ENCODE results near the gene PNPLA2. TPM values are rescaled to one million over a fixed set of nuclear protein-coding genes. Genes with fewer than 3 reads are reported as not detected.

The PNPLA2 gene
- total RNA-seq, 1 donor from 2014 or later: 143 TPM

- TF ChIP-seq CTCF (IDR thresholded peaks at IDR 0.05): no peak
- intact Hi-C loops (cut with DNase I): no loop called here
- H3K9me3 ChIP-seq: no peaks in the 10 kb centered on the region
- no peak overlapping the region for H3K4me3 ChIP-seq
- H3K27ac ChIP-seq: no peak overlapping the region
- peaks cover 34% of the 10 kb centered on the region for H3K36me3 ChIP-seq
- no peaks in the 10 kb centered on the region for H3K27me3 ChIP-seq
- H3K4me1 ChIP-seq: peaks cover 16% of the 10 kb centered on the region
- ATAC-seq (no peak), DNase-seq (peak; percentile 61)
Observed at GRCh38 chr11:772429-773390, 46.0 kb upstream of the PNPLA2 start.

- H3K36me3 ChIP-seq: peaks cover 34% of the 10 kb centered on the region
- H3K27me3 ChIP-seq: no peaks in the 10 kb centered on the region
- peaks cover 22% of the 10 kb centered on the region for H3K4me1 ChIP-seq
- no peak overlapping the region for H3K27ac ChIP-seq
- DNase-seq (peak; percentile 58), ATAC-seq (no peak)
- no peaks in the 10 kb centered on the region for H3K9me3 ChIP-seq
- intact Hi-C loops (cut with DNase I): no loop called here
- no peak for TF ChIP-seq CTCF (IDR thresholded peaks at IDR 0.05)
- H3K4me3 ChIP-seq: no peak overlapping the region
Observed at GRCh38 chr11:773425-773824, 45.3 kb upstream of the PNPLA2 start.

- Histone ChIP-seq H3K4me1 (peaks cover 23% of the 10 kb centered on the region), H3K4me3 (no peak overlapping the region), H3K9me3 (no peaks in the 10 kb centered on the region), H3K27ac (no peak overlapping the region), H3K36me3 (peaks cover 34% of the 10 kb centered on the region), H3K27me3 (no peaks in the 10 kb centered on the region)
- DNase-seq: peak; percentile 62
- no peak for TF ChIP-seq CTCF (IDR thresholded peaks at IDR 0.05)
- intact Hi-C loops (cut with DNase I): no loop called here
- ATAC-seq: no peak
Observed at GRCh38 chr11:773830-774229, 44.9 kb upstream of the PNPLA2 start.

GRCh38 chr11:774873-775592 is 43.7 kb upstream of the PNPLA2 start:
- no peak overlapping the region for H3K4me3 ChIP-seq
- intact Hi-C loops (cut with DNase I): no loop called here
- TF ChIP-seq CTCF (IDR thresholded peaks at IDR 0.05): no peak
- H3K27ac ChIP-seq: no peak overlapping the region
- peaks cover 23% of the 10 kb centered on the region for H3K4me1 ChIP-seq
- no peaks in the 10 kb centered on the region for H3K9me3 ChIP-seq
- DNase-seq (peak; percentile 64), ATAC-seq (no peak)
- H3K36me3 ChIP-seq: peaks cover 31% of the 10 kb centered on the region
- H3K27me3 ChIP-seq: no peaks in the 10 kb centered on the region

- H3K27ac ChIP-seq: no peak overlapping the region
- H3K4me3 ChIP-seq: peak overlapping the region; percentile 81
- no peak for TF ChIP-seq CTCF (IDR thresholded peaks at IDR 0.05)
- H3K36me3 ChIP-seq: peaks cover 19% of the 10 kb centered on the region
- no peak for DNase-seq
- no peaks in the 10 kb centered on the region for H3K9me3 ChIP-seq
- intact Hi-C loops (cut with DNase I): no loop called here
- H3K27me3 ChIP-seq: no peaks in the 10 kb centered on the region
- H3K4me1 ChIP-seq: peaks cover 23% of the 10 kb centered on the region
- ATAC-seq: no peak
Observed at GRCh38 chr11:776263-776560, 42.5 kb upstream of the PNPLA2 start.

Measured in upper lobe of right lung (tissue), 1 donor.